Keratinocyte (primary cell): Measurements from ENCODE around the gene HACD1.
"Not testable (repeated sequence)": the region's sequence is repeated elsewhere in the genome, so short reads cannot be mapped to it uniquely, and the experiment has no call there.

Experiments used
- EZH2 ChIP-seq: IDR thresholded peaks from one replicate; pipeline ENCODE4 v1.6.1; 2012; ENCODE audit warnings: inconsistent platforms, mild to moderate bottlenecking, low read length, moderate library complexity
- TF ChIP-seq, protein P1 (sequence below), 3 experiments: IDR thresholded peaks in 1 of 3; conservative IDR thresholded peaks in 1 of 3; optimal IDR thresholded peaks in 1 of 3; 2 replicates in 2 of 3; 3 replicates in 1 of 3; pipeline versions ENCODE3 to v1.5.1; 2011; ENCODE audit warnings: low read length in 3 of 3, mild to moderate bottlenecking in 3 of 3, moderate library complexity in 2 of 3, control low read depth in 1 of 3, inconsistent platforms in 1 of 3; ENCODE audit not compliant: insufficient read depth in 2 of 3; ENCODE audit errors: extremely low read depth in 1 of 3

DNA sequence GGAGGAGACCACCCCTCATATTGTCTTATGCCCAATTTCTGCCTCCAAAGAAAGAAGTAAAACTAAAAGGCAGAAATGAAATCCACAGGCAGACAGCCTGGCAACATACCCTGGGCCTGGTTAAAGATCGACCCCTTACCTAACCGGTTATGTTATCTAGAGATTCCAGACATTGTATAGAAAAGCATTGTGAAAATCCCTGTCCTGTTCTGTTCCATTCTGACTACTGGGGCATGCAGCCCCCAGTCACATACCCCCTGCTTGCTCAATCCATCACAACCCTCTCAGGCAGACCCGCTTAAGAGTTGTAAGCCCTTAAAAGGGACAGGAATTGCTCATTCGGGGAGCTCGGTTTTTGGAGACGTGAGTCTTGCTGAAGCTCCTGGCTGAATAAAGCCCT, 29.9 kb downstream of the HACD1 start:
- TF ChIP-seq, protein P1, sequence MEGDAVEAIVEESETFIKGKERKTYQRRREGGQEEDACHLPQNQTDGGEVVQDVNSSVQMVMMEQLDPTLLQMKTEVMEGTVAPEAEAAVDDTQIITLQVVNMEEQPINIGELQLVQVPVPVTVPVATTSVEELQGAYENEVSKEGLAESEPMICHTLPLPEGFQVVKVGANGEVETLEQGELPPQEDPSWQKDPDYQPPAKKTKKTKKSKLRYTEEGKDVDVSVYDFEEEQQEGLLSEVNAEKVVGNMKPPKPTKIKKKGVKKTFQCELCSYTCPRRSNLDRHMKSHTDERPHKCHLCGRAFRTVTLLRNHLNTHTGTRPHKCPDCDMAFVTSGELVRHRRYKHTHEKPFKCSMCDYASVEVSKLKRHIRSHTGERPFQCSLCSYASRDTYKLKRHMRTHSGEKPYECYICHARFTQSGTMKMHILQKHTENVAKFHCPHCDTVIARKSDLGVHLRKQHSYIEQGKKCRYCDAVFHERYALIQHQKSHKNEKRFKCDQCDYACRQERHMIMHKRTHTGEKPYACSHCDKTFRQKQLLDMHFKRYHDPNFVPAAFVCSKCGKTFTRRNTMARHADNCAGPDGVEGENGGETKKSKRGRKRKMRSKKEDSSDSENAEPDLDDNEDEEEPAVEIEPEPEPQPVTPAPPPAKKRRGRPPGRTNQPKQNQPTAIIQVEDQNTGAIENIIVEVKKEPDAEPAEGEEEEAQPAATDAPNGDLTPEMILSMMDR (optimal IDR thresholded peaks at IDR 0.05 in 1 of 3, IDR thresholded peaks at IDR 0.05 in 1 of 3, conservative IDR thresholded peaks at IDR 0.05 in 1 of 3; ENCODE audit: extremely low read depth in 1 of 3, insufficient read depth in 2 of 3, low read length in 3 of 3): not testable (repeated sequence)
- not testable (repeated sequence) for TF ChIP-seq EZH2
